CD14-positive monocyte (primary cell): ENCODE data around the gene CCDC3. TPM values are rescaled to one million over a fixed set of nuclear protein-coding genes. Genes with fewer than 3 reads are reported as not detected.

ENCODE experiments used
- DNase-seq, 3 donors: peaks; one replicate each; pipeline ENCODE4 v3.0.0-alpha.2; 2011 to 2022
- H2AFZ ChIP-seq: 2 replicates; pipeline ENCODE4 v1.6.0; 2012; ENCODE audit warnings: mild to moderate bottlenecking, low read depth, low read length, inconsistent platforms; ENCODE audit not compliant: insufficient read depth, poor library complexity, severe bottlenecking
- H3K27ac ChIP-seq, 2 donors: 1 replicate in 1 of 2; 2 replicates in 1 of 2; pipeline ENCODE4 v1.5.1; 2012 to 2013; ENCODE audit warnings: low read length in 2 of 2, control low read depth in 1 of 2, inconsistent platforms in 1 of 2, low read depth in 1 of 2, mild to moderate bottlenecking in 1 of 2
- H3K27me3 ChIP-seq, 2 donors: one replicate each; pipeline versions ENCODE4 v1.6.0 to v1.6.1; 2011 to 2013; ENCODE audit warnings: low read length in 2 of 2; ENCODE audit not compliant: control insufficient read depth in 2 of 2, insufficient read depth in 2 of 2
- H3K36me3 ChIP-seq, 2 donors: replicated peaks in 1 of 2; 1 replicate in 1 of 2; 2 replicates in 1 of 2; pipeline versions ENCODE4 v1.5.1 to v1.6.1; 2012 to 2013; ENCODE audit warnings: low read length in 2 of 2, control low read depth in 1 of 2, inconsistent platforms in 1 of 2, mild to moderate bottlenecking in 1 of 2; ENCODE audit not compliant: insufficient read depth in 2 of 2, control insufficient read depth in 1 of 2
- H3K4me1 ChIP-seq, 2 donors: 1 replicate in 1 of 2; 2 replicates in 1 of 2; pipeline versions ENCODE4 v1.5.1 to v1.6.1; 2012 to 2013; ENCODE audit warnings: low read length in 2 of 2, control low read depth in 1 of 2, inconsistent platforms in 1 of 2, mild to moderate bottlenecking in 1 of 2, moderate library complexity in 1 of 2; ENCODE audit not compliant: insufficient read depth in 2 of 2, control insufficient read depth in 1 of 2
- H3K4me2 ChIP-seq: replicated peaks from 2 replicates; pipeline ENCODE3; 2012; ENCODE audit warnings: low read length, moderate library complexity, mild to moderate bottlenecking; ENCODE audit not compliant: poor library complexity, severe bottlenecking; ENCODE audit errors: extremely low read depth
- H3K4me3 ChIP-seq, 3 experiments: fragments of 200-600 bp in 1 of 3; sonication (generic) in 1 of 3; replicated peaks in 1 of 3; 1 replicate in 2 of 3; 2 replicates in 1 of 3; pipeline ENCODE4 v1.5.1; 2011 to 2013; ENCODE audit warnings: low read length in 3 of 3, mild to moderate bottlenecking in 3 of 3, control low read depth in 2 of 3, low read depth in 2 of 3, inconsistent platforms in 1 of 3, moderate library complexity in 1 of 3
- H3K79me2 ChIP-seq: 2 replicates; pipeline ENCODE4 v1.6.0; 2012; ENCODE audit warnings: mild to moderate bottlenecking, control low read depth, inconsistent platforms, low read length, moderate library complexity; ENCODE audit not compliant: insufficient read depth
- H3K9ac ChIP-seq: 2 replicates; pipeline ENCODE4 v1.6.0; 2017; ENCODE audit warnings: low read length, mild to moderate bottlenecking; ENCODE audit not compliant: insufficient read depth, poor library complexity, severe bottlenecking
- H3K9me3 ChIP-seq, 2 donors: replicated peaks in 1 of 2; 1 replicate in 1 of 2; 2 replicates in 1 of 2; pipeline versions ENCODE4 v1.5.1 to v1.6.1; 2012 to 2013; ENCODE audit warnings: low read length in 2 of 2, control low read depth in 1 of 2; ENCODE audit not compliant: control insufficient read depth in 1 of 2, insufficient read depth in 1 of 2
- H4K20me1 ChIP-seq: 2 replicates; pipeline ENCODE4 v1.6.0; 2012; ENCODE audit warnings: mild to moderate bottlenecking, low read length, control low read depth, moderate library complexity; ENCODE audit not compliant: insufficient read depth
- H3K27ac Mint-ChIP-seq, 7 donors: one replicate each; pipeline ENCODE4 v1.8.0; 2020; ENCODE audit warnings: mild to moderate bottlenecking in 7 of 7, mixed read lengths in 7 of 7, moderate library complexity in 6 of 7, inconsistent platforms in 2 of 7
- H3K27me3 Mint-ChIP-seq, 3 donors: one replicate each; pipeline ENCODE4 v1.8.0; 2021 to 2022; ENCODE audit warnings: low read depth in 3 of 3, mild to moderate bottlenecking in 3 of 3, mixed read lengths in 3 of 3, moderate library complexity in 3 of 3, inconsistent platforms in 1 of 3
- H3K36me3 Mint-ChIP-seq, 2 donors: one replicate each; pipeline ENCODE4 v1.8.0; 2020; ENCODE audit warnings: mixed read lengths in 2 of 2, inconsistent platforms in 1 of 2, mild to moderate bottlenecking in 1 of 2
- H3K4me1 Mint-ChIP-seq: one replicate; pipeline ENCODE4 v1.8.0; 2020; ENCODE audit warnings: mild to moderate bottlenecking, mixed read lengths
- H3K4me3 Mint-ChIP-seq, 2 donors: one replicate each; pipeline ENCODE4 v1.8.0; 2020; ENCODE audit warnings: mild to moderate bottlenecking in 2 of 2, mixed read lengths in 2 of 2, moderate library complexity in 1 of 2
- H3K9me3 Mint-ChIP-seq, 7 donors: one replicate each; pipeline ENCODE4 v1.8.0; 2020 to 2022; ENCODE audit warnings: mixed read lengths in 7 of 7, mild to moderate bottlenecking in 6 of 7, moderate library complexity in 6 of 7, inconsistent platforms in 2 of 7
- CTCF ChIP-seq: fragments of 200-600 bp; IDR thresholded peaks from one replicate; pipeline ENCODE4 v1.8.0; 2022; ENCODE audit warnings: antibody characterized with exemption, mild to moderate bottlenecking
- WGBS: methylation state at CpG from one replicate; pipeline ENCODE4 v1.1.5; 2013; ENCODE audit warnings: missing lambda C conversion rate; ENCODE audit not compliant: insufficient coverage; 5-methylcytosine and 5-hydroxymethylcytosine counted together
- intact Hi-C, 2 donors: fragments of 100-400 bp; cut with micrococcal nuclease; formaldehyde crosslinking; loops; one replicate each; pipeline versions ENCODE4 v1.15.0 to v1.15.1; 2023
- polyA plus RNA-seq, 3 donors: library from polyadenylated mRNA; depleted of rRNA in 1 of 3; unstranded in 2 of 3; stranded (reverse) in 1 of 3; fragments of 300-500 nt in 2 of 3; fragments of >200 nt in 1 of 3; fragmentation: Illumina TruSeq in 2 of 3; gene quantifications; 1 replicate in 2 of 3; 2 replicates in 1 of 3; pipeline ENCODE4 v1.2.3, GENCODE V29; 2012 to 2021

CCDC3 gene
- polyA plus RNA-seq, 3 donors, result not detected

- WGBS, result 83% methylated on average over 1 of the region's 3 CpGs
- Mint-ChIP-seq H3K9me3 (peaks cover 12 to 26% (median 17%) of the 10 kb centered on the region in 7 donors), H3K27me3 (peaks cover 0 to 2% (median 0%) of the 10 kb centered on the region in 3 donors), H3K4me3 (no peak overlapping the region), H3K36me3 (no peaks in the 10 kb centered on the region), H3K4me1 (no peaks in the 10 kb centered on the region), H3K27ac (no peak overlapping the region)
- TF ChIP-seq CTCF, result no peak
- Histone ChIP-seq H3K4me1 (no peaks in the 10 kb centered on the region), H3K27ac (no peak overlapping the region), H3K4me2 (no peak overlapping the region), H3K4me3 (no peak overlapping the region), H3K36me3 (no peaks in the 10 kb centered on the region), H2AFZ (no peak overlapping the region), H3K9me3 (peaks cover 4 to 14% of the 10 kb centered on the region in 2 donors), H3K27me3 (no peaks in the 10 kb centered on the region), H3K79me2 (no peaks in the 10 kb centered on the region), H3K9ac (no peak overlapping the region), H4K20me1 (no peaks in the 10 kb centered on the region)
- intact Hi-C loops, result no loop called here
- no peak for DNase-seq
Measured at GRCh38 chr10:12962556-12962955, 39.0 kb downstream of the CCDC3 start.

- no peaks in the 10 kb centered on the region for H3K4me1 ChIP-seq
- no peak overlapping the region for H3K4me2 ChIP-seq
- no peak overlapping the region for H3K27ac ChIP-seq
- Mint-ChIP-seq H3K4me1 (no peaks in the 10 kb centered on the region), H3K9me3 (peaks cover 17 to 32% (median 19%) of the 10 kb centered on the region in 7 donors), H3K27me3 (peaks cover 0 to 2% (median 0%) of the 10 kb centered on the region in 3 donors), H3K36me3 (no peaks in the 10 kb centered on the region), H3K4me3 (no peak overlapping the region), H3K27ac (no peak overlapping the region)
- no peaks in the 10 kb centered on the region for H3K36me3 ChIP-seq
- H2AFZ ChIP-seq, result no peak overlapping the region
- H3K9me3 ChIP-seq, result peaks cover 11 to 19% of the 10 kb centered on the region in 2 donors
- no peak overlapping the region for H3K4me3 ChIP-seq
- H3K27me3 ChIP-seq, result no peaks in the 10 kb centered on the region
- no peak for DNase-seq
- WGBS, result 52% methylated on average over 2 of the region's 7 CpGs
- no peaks in the 10 kb centered on the region for H4K20me1 ChIP-seq
- TF ChIP-seq CTCF, result no peak
- H3K79me2 ChIP-seq, result no peaks in the 10 kb centered on the region
- intact Hi-C loops, result no loop called here
- no peak overlapping the region for H3K9ac ChIP-seq
Measured at GRCh38 chr10:12961416-12962205, 39.9 kb downstream of the CCDC3 start.
